ENCODE measurements around the gene PODNL1.
"Not testable (repeated sequence)": the region's sequence is repeated elsewhere in the genome, so short reads cannot be mapped to it uniquely, and the experiment has no call there.

Gene PODNL1

GRCh38 chr19:13938301-13939064 is at the start of gene PODNL1:
PODNL1 (minus strand) TSS chr19:13938417; CDS start chr19:13938181, 236 bp downstream.
- FAIRE-seq: no peak

GRCh38 chr19:13987101-13987890 is 49.1 kb upstream of the PODNL1 start:
- no peak for FAIRE-seq

- FAIRE-seq: no peak
These were observed 48.2 kb upstream of the PODNL1 start for GRCh38 chr19:13986348-13986904.

- no peak for FAIRE-seq
These were observed 47.6 kb upstream of the PODNL1 start for GRCh38 chr19:13985771-13986347.

GRCh38 chr19:13984875-13985741 is 46.9 kb upstream of the PODNL1 start:
- FAIRE-seq: no peak

- FAIRE-seq: no peak
These were observed 46.0 kb upstream of the PODNL1 start for GRCh38 chr19:13984186-13984585.

GRCh38 chr19:13983213-13983889 is 45.1 kb upstream of the PODNL1 start:
- FAIRE-seq: no peak

GRCh38 chr19:13982773-13983172 is 44.6 kb upstream of the PODNL1 start:
- no peak for FAIRE-seq

- FAIRE-seq: no peak
These were observed 43.8 kb upstream of the PODNL1 start for GRCh38 chr19:13981988-13982501.

- no peak for FAIRE-seq
These were observed 43.2 kb upstream of the PODNL1 start for GRCh38 chr19:13981467-13981866.

- FAIRE-seq: no peak
These were observed 42.8 kb upstream of the PODNL1 start for GRCh38 chr19:13981021-13981420.

- no peak for FAIRE-seq
These were observed 42.1 kb upstream of the PODNL1 start for GRCh38 chr19:13980340-13980739.

- FAIRE-seq: no peak
These were observed 41.5 kb upstream of the PODNL1 start for GRCh38 chr19:13979686-13980085.

GRCh38 chr19:13979244-13979615 is 41.0 kb upstream of the PODNL1 start:
- FAIRE-seq: no peak

- no peak for FAIRE-seq
These were observed 40.4 kb upstream of the PODNL1 start for GRCh38 chr19:13978351-13979243.

GRCh38 chr19:13977803-13978202 is 39.6 kb upstream of the PODNL1 start:
- FAIRE-seq: no peak

GRCh38 chr19:13976446-13976845 is 38.2 kb upstream of the PODNL1 start:
- no peak for FAIRE-seq

- FAIRE-seq: no peak
These were observed 37.7 kb upstream of the PODNL1 start for GRCh38 chr19:13975870-13976269.

GRCh38 chr19:13974073-13974472 is 35.9 kb upstream of the PODNL1 start:
- FAIRE-seq: no peak

- FAIRE-seq: not testable (repeated sequence)
These were observed 35.3 kb upstream of the PODNL1 start for GRCh38 chr19:13973479-13973878.

All from islet of Langerhans (tissue), 1 donor.